Neuronal stem cell (in vitro differentiated cells): ENCODE results near the gene DNASE1L2.

Source experiments
- DNase-seq: peaks from one replicate; pipeline ENCODE4 v3.0.0-alpha.2; 2013; ENCODE audit warnings: low spot score
- H2AFZ ChIP-seq: one replicate; pipeline ENCODE4 v1.6.1; 2013; ENCODE audit warnings: mild to moderate bottlenecking, low read length, inconsistent platforms
- H2AK5ac ChIP-seq: 2 replicates; pipeline ENCODE4 v1.6.1; 2013; ENCODE audit warnings: low read depth, mild to moderate bottlenecking, inconsistent platforms, low read length, moderate library complexity, mixed read lengths
- H2BK120ac ChIP-seq: 2 replicates; pipeline ENCODE4 v1.6.1; 2013; ENCODE audit warnings: low read depth, mild to moderate bottlenecking, inconsistent platforms, low read length, moderate library complexity, mixed read lengths
- H2BK12ac ChIP-seq: one replicate; pipeline ENCODE4 v1.6.1; 2013; ENCODE audit warnings: low read length, inconsistent platforms
- H2BK15ac ChIP-seq: 2 replicates; pipeline ENCODE4 v1.6.1; 2013; ENCODE audit warnings: mild to moderate bottlenecking, low read length, inconsistent platforms, mixed read lengths
- H2BK5ac ChIP-seq: one replicate; pipeline ENCODE4 v1.6.1; 2013; ENCODE audit warnings: inconsistent platforms, mild to moderate bottlenecking, low read length, moderate library complexity
- H3K14ac ChIP-seq: one replicate; pipeline ENCODE4 v1.6.1; 2013; ENCODE audit warnings: low read length, inconsistent platforms
- H3K18ac ChIP-seq: 2 replicates; pipeline ENCODE4 v1.6.1; 2013; ENCODE audit warnings: low read length, inconsistent platforms
- H3K23ac ChIP-seq: 2 replicates; pipeline ENCODE4 v1.6.1; 2013; ENCODE audit warnings: low read depth, mild to moderate bottlenecking, mixed read lengths, low read length, inconsistent platforms; ENCODE audit not compliant: poor library complexity
- H3K27ac ChIP-seq: replicated peaks from 3 replicates; pipeline ENCODE4 v1.5.1; 2013; ENCODE audit warnings: low read length, inconsistent platforms
- H3K27me3 ChIP-seq, 3 experiments: 2 replicates each; pipeline ENCODE4 v1.6.1; 2013; ENCODE audit warnings: low read length in 3 of 3, mild to moderate bottlenecking in 2 of 3, inconsistent platforms in 1 of 3, low read depth in 1 of 3, mixed read lengths in 1 of 3, moderate library complexity in 1 of 3; ENCODE audit not compliant: control insufficient read depth in 3 of 3, insufficient read depth in 3 of 3
- H3K36me3 ChIP-seq, 2 donors: replicated peaks in 1 of 2; 2 replicates each; pipeline ENCODE4 v1.6.1; 2013; ENCODE audit warnings: low read length in 2 of 2; ENCODE audit not compliant: control insufficient read depth in 2 of 2, insufficient read depth in 2 of 2
- H3K4ac ChIP-seq: 2 replicates; pipeline ENCODE4 v1.6.1; 2013; ENCODE audit warnings: inconsistent platforms, mild to moderate bottlenecking, low read length, moderate library complexity
- H3K4me1 ChIP-seq, 2 donors: 1 replicate in 1 of 2; 2 replicates in 1 of 2; pipeline ENCODE4 v1.6.1; 2013; ENCODE audit warnings: low read length in 2 of 2, low read depth in 1 of 2; ENCODE audit not compliant: control insufficient read depth in 2 of 2, insufficient read depth in 1 of 2
- H3K4me2 ChIP-seq: one replicate; pipeline ENCODE4 v1.6.1; 2013; ENCODE audit warnings: mild to moderate bottlenecking, low read length, inconsistent platforms; ENCODE audit not compliant: insufficient read depth, poor library complexity, severe bottlenecking
- H3K4me3 ChIP-seq, 2 donors: 2 replicates each; pipeline ENCODE4 v1.5.1; 2013; ENCODE audit warnings: low read length in 2 of 2, mild to moderate bottlenecking in 2 of 2, inconsistent platforms in 1 of 2, moderate library complexity in 1 of 2
- H3K79me1 ChIP-seq: one replicate; pipeline ENCODE4 v1.6.1; 2013; ENCODE audit warnings: low read depth, mild to moderate bottlenecking, inconsistent platforms, low read length, moderate library complexity
- H3K9ac ChIP-seq: one replicate; pipeline ENCODE4 v1.6.1; 2013; ENCODE audit warnings: mild to moderate bottlenecking, low read depth, low read length, inconsistent platforms; ENCODE audit not compliant: poor library complexity
- H3K9me3 ChIP-seq, 2 donors: replicated peaks in 1 of 2; 2 replicates each; pipeline versions ENCODE3 to v1.6.1; 2013; ENCODE audit warnings: low read length in 2 of 2, mild to moderate bottlenecking in 2 of 2, inconsistent platforms in 1 of 2, low read depth in 1 of 2, mixed read lengths in 1 of 2, moderate library complexity in 1 of 2; ENCODE audit not compliant: control insufficient read depth in 2 of 2, insufficient read depth in 1 of 2
- H4K8ac ChIP-seq: one replicate; pipeline ENCODE4 v1.6.1; 2013; ENCODE audit warnings: low read depth, mild to moderate bottlenecking, inconsistent platforms, low read length, moderate library complexity
- H4K91ac ChIP-seq: one replicate; pipeline ENCODE4 v1.6.1; 2013; ENCODE audit warnings: low read length, low read depth, mild to moderate bottlenecking, inconsistent platforms; ENCODE audit not compliant: poor library complexity
- WGBS, 2 donors: extraction: QIAGEN DNeasy Blood & Tissue Kit; methylation state at CpG; one replicate each; pipeline ENCODE4 v1.1.7; 2013; ENCODE audit warnings: missing lambda C conversion rate in 2 of 2, mixed read lengths in 1 of 2; ENCODE audit not compliant: insufficient read length in 2 of 2, insufficient replicate concordance in 1 of 2; ENCODE audit errors: extremely low coverage in 2 of 2; 5-methylcytosine and 5-hydroxymethylcytosine counted together

DNASE1L2 gene

GRCh38 chr16:2208772-2209171 lies 27.5 kb upstream of the DNASE1L2 start:
- DNase-seq = no peak
- no CpG with 5 or more reads among the region's 9 CpGs for WGBS, 2 donors
- no peak overlapping the region for H3K4me3 ChIP-seq

DNA sequence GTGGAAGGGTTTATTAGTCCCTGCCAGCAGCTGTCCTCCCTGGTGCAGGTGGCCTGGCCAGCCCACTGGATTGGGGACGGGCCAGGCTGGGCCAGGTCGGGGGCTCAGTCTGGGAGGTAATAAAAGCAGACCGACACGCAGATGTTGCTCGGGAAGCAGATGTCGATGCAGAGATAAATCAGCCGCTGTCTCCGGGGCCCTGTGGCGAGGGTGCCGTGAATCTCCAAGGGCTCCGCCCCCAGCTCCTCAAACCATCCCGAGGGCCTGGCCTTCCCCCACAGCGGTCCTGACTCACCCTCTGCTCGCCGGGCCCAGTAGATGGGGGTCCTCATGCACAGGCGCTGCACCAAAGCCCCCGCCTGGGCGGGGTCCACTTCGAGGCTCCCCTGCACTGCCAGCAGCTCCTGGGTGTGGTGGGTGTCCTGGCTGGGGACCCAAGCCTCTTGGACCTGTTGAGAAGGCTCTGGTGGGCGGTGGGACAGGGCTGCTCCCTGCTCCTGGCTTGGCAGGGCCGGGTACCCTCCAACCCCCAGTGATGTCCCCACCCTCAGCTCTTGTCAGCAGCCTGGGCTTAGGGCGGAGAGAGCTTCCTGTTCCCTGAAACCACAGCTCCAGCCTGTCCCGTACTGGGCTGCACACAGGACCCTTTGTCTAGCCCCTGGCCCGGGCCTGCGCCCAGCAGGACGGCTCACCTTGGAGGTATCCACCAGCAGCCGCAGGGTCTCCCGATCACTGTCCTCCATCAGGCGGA lies 26.8 kb upstream of the DNASE1L2 start:
- peak overlapping the region; percentile 11 for H3K4me2 ChIP-seq
- H3K9me3 ChIP-seq = no peaks in the 10 kb centered on the region
- H2BK5ac ChIP-seq = no peak overlapping the region
- peaks cover 31% of the 10 kb centered on the region for H3K79me1 ChIP-seq
- no peak for DNase-seq
- no peak overlapping the region for H3K4me3 ChIP-seq
- no peak overlapping the region for H2BK120ac ChIP-seq
- no peaks in the 10 kb centered on the region for H3K27me3 ChIP-seq
- H3K18ac ChIP-seq = no peak overlapping the region
- H3K9ac ChIP-seq = no peak overlapping the region
- peaks cover 45 to 66% of the 10 kb centered on the region in 2 donors for H3K36me3 ChIP-seq
- no CpG with 5 or more reads among the region's 29 CpGs for WGBS, 2 donors
- H3K4me1 ChIP-seq = peaks cover 17 to 18% of the 10 kb centered on the region in 2 donors
- H4K8ac ChIP-seq = no peak overlapping the region
- no peak overlapping the region for H3K14ac ChIP-seq
- H3K23ac ChIP-seq = no peak overlapping the region
- H4K91ac ChIP-seq = no peak overlapping the region
- H2BK12ac ChIP-seq = no peak overlapping the region
- H2AFZ ChIP-seq = no peak overlapping the region
- H2BK15ac ChIP-seq = no peak overlapping the region
- H2AK5ac ChIP-seq = no peak overlapping the region
- no peak overlapping the region for H3K27ac ChIP-seq
- no peak overlapping the region for H3K4ac ChIP-seq

More at GRCh38 chr16:2208772-2209171, 27.5 kb upstream of the DNASE1L2 start:
- Histone ChIP-seq H2BK12ac (no peak overlapping the region), H2BK5ac (no peak overlapping the region), H3K36me3 (peaks cover 45 to 66% of the 10 kb centered on the region in 2 donors), H3K27ac (no peak overlapping the region), H3K14ac (no peak overlapping the region), H3K4me1 (peaks cover 17 to 18% of the 10 kb centered on the region in 2 donors), H4K91ac (no peak overlapping the region), H3K18ac (no peak overlapping the region), H3K9me3 (no peaks in the 10 kb centered on the region), H3K4ac (no peak overlapping the region), H3K4me2 (no peak overlapping the region), H2BK120ac (no peak overlapping the region), H2BK15ac (no peak overlapping the region), H3K27me3 (no peaks in the 10 kb centered on the region), H2AK5ac (no peak overlapping the region), H3K23ac (no peak overlapping the region), H4K8ac (no peak overlapping the region), H3K79me1 (peaks cover 26% of the 10 kb centered on the region), H2AFZ (no peak overlapping the region), H3K9ac (no peak overlapping the region)

DNA sequence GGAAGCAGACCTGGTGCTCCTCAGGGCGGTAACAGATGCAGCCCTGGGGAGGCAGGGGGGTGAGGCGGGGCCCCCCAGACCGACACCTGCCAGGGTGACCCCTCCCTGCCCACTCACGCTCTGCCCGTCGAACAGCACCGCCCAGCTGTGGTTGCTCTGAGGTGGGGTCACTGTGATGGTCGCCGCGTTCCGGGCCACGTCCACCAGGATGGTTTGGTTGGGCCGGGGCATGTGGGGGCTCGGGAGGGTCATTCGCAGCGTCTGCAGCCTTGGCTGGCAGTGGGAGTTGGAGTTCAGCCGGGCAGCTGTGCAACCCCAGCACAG lies 26.3 kb upstream of the DNASE1L2 start:
- H3K4me2 ChIP-seq = peak overlapping the region; percentile 11
- peak overlapping the region; percentile 32 for H2AK5ac ChIP-seq
- no peak overlapping the region for H2AFZ ChIP-seq
- H3K14ac ChIP-seq = no peak overlapping the region
- no peak overlapping the region for H4K91ac ChIP-seq
- no peak overlapping the region for H2BK5ac ChIP-seq
- no peak overlapping the region for H3K4me3 ChIP-seq
- H2BK15ac ChIP-seq = no peak overlapping the region
- no peaks in the 10 kb centered on the region for H3K9me3 ChIP-seq
- H3K23ac ChIP-seq = no peak overlapping the region
- no peak overlapping the region for H2BK12ac ChIP-seq
- H3K79me1 ChIP-seq = peaks cover 32% of the 10 kb centered on the region
- DNase-seq = no peak
- no peak overlapping the region for H4K8ac ChIP-seq
- peaks cover 16 to 17% of the 10 kb centered on the region in 2 donors for H3K4me1 ChIP-seq
- no CpG with 5 or more reads among the region's 17 CpGs for WGBS, 2 donors
- H3K9ac ChIP-seq = no peak overlapping the region
- no peaks in the 10 kb centered on the region for H3K27me3 ChIP-seq
- no peak overlapping the region for H3K27ac ChIP-seq
- H2BK120ac ChIP-seq = no peak overlapping the region
- H3K18ac ChIP-seq = no peak overlapping the region
- peaks cover 45 to 66% of the 10 kb centered on the region in 2 donors for H3K36me3 ChIP-seq
- no peak overlapping the region for H3K4ac ChIP-seq

- H3K23ac ChIP-seq = peak within 1 kb of the TSS; percentile 73
- H3K18ac ChIP-seq = no peak within 1 kb of the TSS
- peaks cover 32% of the 10 kb centered on the region for H3K79me1 ChIP-seq
- H3K27me3 ChIP-seq = no peaks in the 10 kb centered on the region
- H2BK15ac ChIP-seq = no peak within 1 kb of the TSS
- H3K4me2 ChIP-seq = peak within 1 kb of the TSS; percentile 11
- peak within 1 kb of the TSS; percentile 17 for H3K9ac ChIP-seq
- H4K8ac ChIP-seq = no peak within 1 kb of the TSS
- H2AFZ ChIP-seq = no peak within 1 kb of the TSS
- H2BK5ac ChIP-seq = peak within 1 kb of the TSS; percentile 71
- H3K9me3 ChIP-seq = no peaks in the 10 kb centered on the region
- H3K27ac ChIP-seq = peak within 1 kb of the TSS; percentile 13
- no peak for DNase-seq
- WGBS, 2 donors = no CpG with 5 or more reads among the region's 24 CpGs
- H3K36me3 ChIP-seq = peaks cover 45 to 66% of the 10 kb centered on the region in 2 donors
- no peak within 1 kb of the TSS for H3K14ac ChIP-seq
- peaks cover 16 to 17% of the 10 kb centered on the region in 2 donors for H3K4me1 ChIP-seq
- no peak within 1 kb of the TSS for H3K4ac ChIP-seq
- H2AK5ac ChIP-seq = peak within 1 kb of the TSS; percentile 32
- H4K91ac ChIP-seq = no peak within 1 kb of the TSS
- no peak within 1 kb of the TSS for H3K4me3 ChIP-seq
- no peak within 1 kb of the TSS for H2BK12ac ChIP-seq
- no peak within 1 kb of the TSS for H2BK120ac ChIP-seq
Observed at GRCh38 chr16:2210386-2211365, 25.6 kb upstream of the DNASE1L2 start, which contains the start of gene BRICD5. TSS of gene BRICD5 (minus strand) at chr16:2210863. CDS start at chr16:2210833, 30 bp downstream.
